Memory B cell (primary cell): ENCODE measurements around the gene ZNF443.
A peak's percentile ranks its signal among the peaks of the same experiment; 100 is the strongest.
"Not testable (repeated sequence)": the region's sequence is repeated elsewhere in the genome, so short reads cannot be mapped to it uniquely, and the experiment has no call there.

ENCODE experiments used
- ATAC-seq: fragments of 150-1000 bp; cut with Tn5 transposase; 2 replicates; pipeline ENCODE4 v1.10.0; 2021; ENCODE audit warnings: low read depth, mild to moderate bottlenecking, moderate library complexity
- DNase-seq, 2 donors: peaks; one replicate each; pipeline ENCODE4 v3.0.0; 2022; ENCODE audit warnings: low spot score in 2 of 2
- H3K27ac Mint-ChIP-seq: one replicate; pipeline ENCODE4 v1.8.0; 2022; ENCODE audit warnings: mild to moderate bottlenecking, moderate library complexity, mixed read lengths
- H3K27me3 Mint-ChIP-seq: one replicate; pipeline ENCODE4 v1.8.0; 2022; ENCODE audit warnings: mixed read lengths
- H3K36me3 Mint-ChIP-seq: one replicate; pipeline ENCODE4 v1.8.0; 2022; ENCODE audit warnings: mild to moderate bottlenecking, mixed read lengths
- H3K4me1 Mint-ChIP-seq: one replicate; pipeline ENCODE4 v1.8.0; 2022; ENCODE audit warnings: mixed read lengths
- H3K4me3 Mint-ChIP-seq: one replicate; pipeline ENCODE4 v1.8.0; 2022; ENCODE audit warnings: mild to moderate bottlenecking, moderate library complexity, mixed read lengths
- H3K9me3 Mint-ChIP-seq: one replicate; pipeline ENCODE4 v1.8.0; 2022; ENCODE audit warnings: mixed read lengths

The ZNF443 gene

GRCh38 chr19:12453495-12453894 is 12.7 kb upstream of the ZNF443 start:
- H3K9me3 Mint-ChIP-seq = peaks cover 16% of the 10 kb centered on the region
- no peaks in the 10 kb centered on the region for H3K27me3 Mint-ChIP-seq
- no peak overlapping the region for H3K4me3 Mint-ChIP-seq
- H3K4me1 Mint-ChIP-seq = no peaks in the 10 kb centered on the region
- DNase-seq (no peak), ATAC-seq (no peak)
- H3K27ac Mint-ChIP-seq = no peak overlapping the region
- H3K36me3 Mint-ChIP-seq = peaks cover 18% of the 10 kb centered on the region

- Mint-ChIP-seq H3K4me3 (no peak overlapping the region), H3K27me3 (no peaks in the 10 kb centered on the region), H3K27ac (no peak overlapping the region), H3K4me1 (no peaks in the 10 kb centered on the region), H3K36me3 (peaks cover 11% of the 10 kb centered on the region), H3K9me3 (peaks cover 13% of the 10 kb centered on the region)
- DNase-seq (no peak), ATAC-seq (no peak)
Observed at GRCh38 chr19:12450844-12451243, 10.0 kb upstream of the ZNF443 start.

GRCh38 chr19:12448808-12449207 is 8.0 kb upstream of the ZNF443 start:
- Mint-ChIP-seq H3K4me3 (no peak overlapping the region), H3K4me1 (no peaks in the 10 kb centered on the region), H3K36me3 (peaks cover 14% of the 10 kb centered on the region), H3K27ac (no peak overlapping the region), H3K9me3 (peaks cover 18% of the 10 kb centered on the region), H3K27me3 (no peaks in the 10 kb centered on the region)
- ATAC-seq = no peak
- DNase-seq = no peak

- not testable (repeated sequence) for H3K4me1 Mint-ChIP-seq, H3K27me3 Mint-ChIP-seq, H3K36me3 Mint-ChIP-seq, H3K9me3 Mint-ChIP-seq
- Mint-ChIP-seq H3K4me3 (peak overlapping the region; percentile 99), H3K27ac (peak overlapping the region; percentile 79)
- peak; percentile 7 to 21 for DNase-seq
- peak; percentile 28 for ATAC-seq
Observed at GRCh38 chr19:12439686-12440540, 908 bp downstream of the ZNF443 start.

- H3K27me3 Mint-ChIP-seq, H3K4me1 Mint-ChIP-seq, ATAC-seq, H3K9me3 Mint-ChIP-seq, H3K27ac Mint-ChIP-seq, DNase-seq, H3K4me3 Mint-ChIP-seq: not testable (repeated sequence)
- H3K36me3 Mint-ChIP-seq = peaks cover 36% of the 10 kb centered on the region
Observed at GRCh38 chr19:12430726-12431299, 10.0 kb downstream of the ZNF443 start.

GRCh38 chr19:12425888-12426274 is 14.9 kb downstream of the ZNF443 start:
- Mint-ChIP-seq H3K4me3 (no peak overlapping the region), H3K4me1 (no peaks in the 10 kb centered on the region), H3K9me3 (peaks cover 8% of the 10 kb centered on the region), H3K36me3 (peaks cover 27% of the 10 kb centered on the region), H3K27ac (no peak overlapping the region), H3K27me3 (no peaks in the 10 kb centered on the region)
- DNase-seq (no peak), ATAC-seq (no peak)

- peaks cover 7% of the 10 kb centered on the region for H3K9me3 Mint-ChIP-seq
- H3K27ac Mint-ChIP-seq = no peak overlapping the region
- H3K36me3 Mint-ChIP-seq = peaks cover 22% of the 10 kb centered on the region
- no peaks in the 10 kb centered on the region for H3K27me3 Mint-ChIP-seq
- no peaks in the 10 kb centered on the region for H3K4me1 Mint-ChIP-seq
- DNase-seq (no peak), ATAC-seq (no peak)
- H3K4me3 Mint-ChIP-seq = no peak overlapping the region
Observed at GRCh38 chr19:12425236-12425887, 15.5 kb downstream of the ZNF443 start.

- H3K27me3 Mint-ChIP-seq, DNase-seq, H3K27ac Mint-ChIP-seq, H3K4me3 Mint-ChIP-seq, H3K4me1 Mint-ChIP-seq, H3K9me3 Mint-ChIP-seq, ATAC-seq: not testable (repeated sequence)
- H3K36me3 Mint-ChIP-seq = peaks cover 12% of the 10 kb centered on the region
Observed at GRCh38 chr19:12417273-12417672, 23.5 kb downstream of the ZNF443 start.

GRCh38 chr19:12411893-12412292 is 28.9 kb downstream of the ZNF443 start:
- H3K4me3 Mint-ChIP-seq = no peak overlapping the region
- ATAC-seq (no peak), DNase-seq (no peak)
- no peaks in the 10 kb centered on the region for H3K27me3 Mint-ChIP-seq
- peaks cover 8% of the 10 kb centered on the region for H3K9me3 Mint-ChIP-seq
- no peaks in the 10 kb centered on the region for H3K4me1 Mint-ChIP-seq
- H3K36me3 Mint-ChIP-seq = peaks cover 10% of the 10 kb centered on the region
- H3K27ac Mint-ChIP-seq = no peak overlapping the region

GRCh38 chr19:12400633-12401502 is 40.0 kb downstream of the ZNF443 start, which contains the start of gene ZNF799:
Gene ZNF799, minus strand, starts transcription at chr19:12401271. Its CDS starts 201 bp downstream, at chr19:12401070.
- Mint-ChIP-seq H3K27ac (peak within 1 kb of the TSS; percentile 79), H3K36me3 (peaks cover 4% of the 10 kb centered on the region), H3K27me3 (no peaks in the 10 kb centered on the region), H3K4me3 (peak within 1 kb of the TSS; percentile 96), H3K9me3 (no peaks in the 10 kb centered on the region), H3K4me1 (peaks cover 14% of the 10 kb centered on the region)
- ATAC-seq (peak; percentile 91), DNase-seq (peak; percentile 64 to 70)

GRCh38 chr19:12399901-12400632 is 40.8 kb downstream of the ZNF443 start:
- ATAC-seq (peak; percentile 49), DNase-seq (peak in 1 of 2 donors; percentile 15)
- H3K4me3 Mint-ChIP-seq = peak overlapping the region; percentile 96
- not testable (repeated sequence) for H3K27me3 Mint-ChIP-seq, H3K9me3 Mint-ChIP-seq, H3K36me3 Mint-ChIP-seq
- H3K4me1 Mint-ChIP-seq = peaks cover 17% of the 10 kb centered on the region
- peak overlapping the region; percentile 53 for H3K27ac Mint-ChIP-seq

- H3K27me3 Mint-ChIP-seq, DNase-seq, H3K4me3 Mint-ChIP-seq, ATAC-seq, H3K4me1 Mint-ChIP-seq, H3K27ac Mint-ChIP-seq: not testable (repeated sequence)
- H3K36me3 Mint-ChIP-seq = peaks cover 52% of the 10 kb centered on the region
- peaks cover 10% of the 10 kb centered on the region for H3K9me3 Mint-ChIP-seq
Observed at GRCh38 chr19:12391148-12391547, 49.7 kb downstream of the ZNF443 start.

- H3K27ac Mint-ChIP-seq, H3K4me1 Mint-ChIP-seq, H3K27me3 Mint-ChIP-seq, H3K9me3 Mint-ChIP-seq, ATAC-seq, DNase-seq, H3K4me3 Mint-ChIP-seq: not testable (repeated sequence)
- H3K36me3 Mint-ChIP-seq = peaks cover 36% of the 10 kb centered on the region
Observed at GRCh38 chr19:12386365-12386764, 54.5 kb downstream of the ZNF443 start.
